HG03342 (cell line): ENCODE results near the gene AVEN.

Source experiments
- ATAC-seq: cut with Tn5 transposase; IDR thresholded peaks from one replicate; pipeline ENCODE4 v1.9.1; 2021; ENCODE audit warnings: mild to moderate bottlenecking, moderate library complexity; ENCODE audit not compliant: unreplicated experiment

AVEN gene

GRCh38 chr15:33987444-33987843 is 51.6 kb downstream of the AVEN start:
- no peak for ATAC-seq

GRCh38 chr15:33985751-33986150 is 53.3 kb downstream of the AVEN start:
- no peak for ATAC-seq

- no peak for ATAC-seq
Observed at GRCh38 chr15:33985287-33985686, 53.7 kb downstream of the AVEN start.

GRCh38 chr15:33982516-33982915 is 56.5 kb downstream of the AVEN start:
- ATAC-seq = no peak

- no peak for ATAC-seq
Observed at GRCh38 chr15:33980159-33980558, 58.8 kb downstream of the AVEN start.

- no peak for ATAC-seq
Observed at GRCh38 chr15:33975022-33975565, 63.9 kb downstream of the AVEN start.

- ATAC-seq = no peak
Observed at GRCh38 chr15:33971811-33972210, 67.2 kb downstream of the AVEN start.

GRCh38 chr15:33968821-33969220 is 70.2 kb downstream of the AVEN start:
- ATAC-seq = no peak

GRCh38 chr15:33968224-33968623 is 70.8 kb downstream of the AVEN start, which contains the start of gene CHRM5:
TSS of gene CHRM5 (plus strand) at chr15:33968497. CDS start at chr15:34062718, 94,221 bp downstream.
- no peak for ATAC-seq

GRCh38 chr15:33964665-33965040 is 74.4 kb downstream of the AVEN start:
- no peak for ATAC-seq

- no peak for ATAC-seq
Observed at GRCh38 chr15:33963831-33964664, 75.0 kb downstream of the AVEN start.

- ATAC-seq = no peak
Observed at GRCh38 chr15:33960549-33960935, 78.5 kb downstream of the AVEN start.

- ATAC-seq = no peak
Observed at GRCh38 chr15:33959844-33960548, 79.0 kb downstream of the AVEN start.

- ATAC-seq = no peak
Observed at GRCh38 chr15:33956397-33956796, 82.6 kb downstream of the AVEN start.

- ATAC-seq = no peak
Observed at GRCh38 chr15:33955945-33956344, 83.1 kb downstream of the AVEN start.

GRCh38 chr15:33946152-33946551 is 92.9 kb downstream of the AVEN start:
- ATAC-seq = no peak

- no peak for ATAC-seq
Observed at GRCh38 chr15:33941279-33942063, 97.5 kb downstream of the AVEN start.

- no peak for ATAC-seq
Observed at GRCh38 chr15:33934921-33935320, 104.1 kb downstream of the AVEN start.

- ATAC-seq = no peak
Observed at GRCh38 chr15:33934396-33934795, 104.6 kb downstream of the AVEN start.

- no peak for ATAC-seq
Observed at GRCh38 chr15:33932734-33933133, 106.3 kb downstream of the AVEN start.

- ATAC-seq = no peak
Observed at GRCh38 chr15:33926260-33926659, 112.7 kb downstream of the AVEN start.
